ENCODE results near the gene SRBD1.

GRCh38 chr2:45457211-45457945 lies 153.7 kb downstream of the SRBD1 start:
- TF ChIP-seq CTCF (IDR thresholded peaks at IDR 0.05; ENCODE audit: borderline replicate concordance, extremely low read depth, low read length, poor library complexity, severe bottlenecking) (no peak), EZH2 (IDR thresholded peaks at IDR 0.05; ENCODE audit: borderline replicate concordance, low read depth, low read length, severe bottlenecking) (no peak)
